CD4-positive, alpha-beta T cell treated with Interleukin-6 for 4 hours (primary cell): Measurements from ENCODE around the gene STX19.

Experiments
- DNase-seq: peaks from one replicate; pipeline ENCODE4 v3.0.0-alpha.2; 2020; ENCODE audit warnings: mixed read lengths

The STX19 gene

DNA sequence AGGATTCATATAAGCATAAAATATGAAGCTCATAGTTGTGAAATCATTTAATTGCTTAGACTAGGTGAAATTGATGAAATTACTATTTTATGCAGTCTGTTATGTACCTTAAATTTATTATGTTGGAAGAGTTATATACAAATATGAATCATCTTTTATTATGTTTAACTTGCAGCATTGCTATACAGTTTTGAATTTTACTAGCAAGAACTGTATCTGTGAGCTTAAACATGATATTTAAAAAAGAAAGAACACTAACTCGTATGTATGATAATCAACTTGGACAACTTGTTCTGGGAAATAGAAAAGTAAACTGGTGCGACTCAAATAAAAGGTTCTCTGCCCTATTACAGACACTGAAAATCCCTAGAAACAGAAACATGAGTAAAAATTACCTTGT is 1.8 kb downstream of the STX19 start:
- DNase-seq = no peak

DNA sequence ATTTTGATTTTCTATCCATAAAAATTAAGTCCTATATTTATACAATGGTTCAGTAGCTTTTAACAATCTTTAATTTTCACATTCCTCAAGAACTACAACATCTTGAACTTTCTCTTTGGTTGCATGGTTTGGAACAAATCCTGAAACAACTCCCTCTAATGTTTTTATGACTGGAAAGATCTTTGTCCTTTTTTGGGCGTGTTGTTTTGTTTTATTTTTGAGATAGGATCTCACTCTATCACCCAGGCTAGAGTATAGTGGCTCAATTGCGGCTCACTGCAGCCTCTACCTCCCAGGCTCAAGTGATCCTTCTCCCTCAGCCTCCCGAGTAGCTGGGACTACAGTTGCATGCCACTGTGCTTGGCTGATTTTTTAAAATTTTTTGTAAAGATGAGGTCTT is 4.0 kb downstream of the STX19 start:
- DNase-seq = no peak

DNA sequence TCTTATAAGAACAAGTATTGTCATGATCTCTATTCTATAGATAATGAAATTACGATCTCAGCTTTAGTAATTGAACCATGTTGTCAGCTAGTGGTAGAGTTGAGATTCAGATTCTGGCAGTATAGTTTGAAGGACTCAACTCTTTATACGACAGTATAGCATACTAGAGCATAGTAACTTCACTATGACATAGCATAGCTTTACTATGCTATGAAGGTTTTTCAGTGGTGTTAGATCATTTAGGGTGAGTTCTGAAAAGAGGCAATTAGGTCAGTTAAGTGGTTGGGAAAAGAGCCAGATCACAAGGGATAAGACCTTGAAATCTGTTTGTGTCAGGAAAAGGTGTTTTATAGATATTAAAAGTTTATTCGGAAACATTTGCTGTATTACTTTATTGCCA is 8.1 kb downstream of the STX19 start:
- DNase-seq = no peak

DNA sequence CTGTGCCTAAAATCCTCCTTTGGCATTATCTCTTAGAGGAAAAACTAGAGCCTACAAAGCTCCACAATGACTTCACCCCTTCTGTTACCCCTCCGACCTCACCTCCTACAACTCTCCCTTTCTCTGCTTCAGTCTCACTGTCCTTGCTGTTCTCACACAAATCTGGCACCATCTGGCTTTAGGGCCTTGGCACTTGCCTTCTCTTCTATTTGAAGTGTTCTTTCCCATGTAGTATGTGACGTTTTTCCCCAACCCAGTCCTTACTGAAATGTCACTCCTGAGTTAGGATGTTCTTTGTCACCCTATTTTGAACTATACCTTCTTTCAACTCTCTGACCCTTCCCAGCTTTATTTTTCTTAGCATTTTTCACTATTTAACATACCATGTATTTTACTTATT is 8.7 kb downstream of the STX19 start:
- no peak for DNase-seq

DNA sequence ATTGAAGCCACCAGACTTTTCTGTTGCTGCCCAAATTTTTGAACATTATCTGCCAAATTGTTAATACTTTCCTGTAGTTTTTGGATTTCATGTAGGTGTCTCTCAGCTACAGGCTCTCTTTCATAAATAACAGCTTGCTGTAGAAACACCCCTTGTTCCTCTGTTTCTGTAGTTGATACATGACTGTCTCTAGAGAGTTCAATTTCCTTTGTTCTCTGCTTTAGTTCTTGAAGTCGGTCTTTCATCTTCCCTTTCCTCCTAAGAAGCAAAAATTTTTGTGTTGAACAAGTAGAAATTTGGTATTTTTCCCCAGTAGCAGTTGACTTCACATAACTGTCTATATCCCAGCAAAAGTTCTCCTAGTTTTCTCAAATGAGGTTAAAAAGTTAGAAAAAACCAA is 13.4 kb downstream of the STX19 start:
- DNase-seq = no peak

DNA sequence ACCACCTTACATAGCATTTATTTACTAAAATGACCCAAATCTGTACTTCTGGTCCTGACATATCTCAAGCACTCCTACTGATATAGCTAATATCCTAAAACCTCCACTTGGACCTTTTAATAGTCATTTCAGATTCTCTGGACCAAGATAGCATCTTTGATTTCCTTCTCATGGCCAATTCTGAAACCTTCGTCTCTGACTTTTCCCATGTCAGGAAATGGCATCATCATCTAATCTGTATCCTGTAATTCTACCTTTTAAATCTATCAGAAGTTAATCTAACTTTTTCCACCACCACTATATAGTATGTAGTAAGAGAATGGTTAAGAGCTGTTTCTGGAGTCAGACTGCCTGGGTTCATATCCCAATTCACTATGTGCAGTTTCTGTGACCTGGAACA is 16.2 kb downstream of the STX19 start:
- DNase-seq = no peak

DNA sequence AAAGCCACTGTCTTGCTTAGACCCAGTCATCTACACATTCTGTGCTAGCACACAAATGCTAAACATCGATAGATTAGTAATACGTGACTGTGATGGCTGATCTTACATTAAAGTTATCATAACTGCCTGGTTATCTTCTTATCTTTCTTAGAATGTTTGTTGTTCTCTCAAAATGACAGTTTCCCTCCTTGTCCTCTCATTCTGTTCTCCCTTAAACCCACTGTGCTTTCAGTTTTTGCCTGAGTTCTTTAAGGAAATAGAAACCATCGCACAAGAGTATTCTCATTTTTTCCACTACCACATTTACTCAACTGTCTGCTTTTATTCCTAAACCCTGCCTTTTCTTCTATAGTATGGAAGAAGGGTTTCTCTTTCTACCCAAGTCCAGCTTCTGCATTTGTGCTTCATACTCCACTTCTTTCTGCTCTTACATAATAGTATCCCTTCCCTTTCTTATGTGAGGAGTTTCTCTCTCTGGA is 17.1 kb downstream of the STX19 start:
- no peak for DNase-seq

DNA sequence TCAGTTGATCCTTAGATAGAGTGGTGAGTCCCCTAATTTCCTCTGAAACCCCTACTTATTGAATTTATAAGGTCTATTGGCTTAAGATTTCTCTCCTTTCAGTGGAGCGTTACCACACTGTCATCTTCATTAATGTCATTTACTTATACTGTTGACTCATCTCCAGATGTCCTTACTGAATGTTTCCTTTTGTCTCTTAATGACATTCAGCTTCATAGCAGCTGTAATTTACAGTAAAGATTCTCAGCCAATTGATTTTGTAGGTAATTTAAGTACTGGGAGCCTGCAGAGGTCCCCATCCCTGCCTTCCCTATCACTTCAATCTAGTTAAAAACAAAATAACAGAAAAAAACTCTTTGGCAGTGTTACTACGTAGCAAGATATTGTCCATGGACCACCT is 18.8 kb downstream of the STX19 start:
- no peak for DNase-seq

DNA sequence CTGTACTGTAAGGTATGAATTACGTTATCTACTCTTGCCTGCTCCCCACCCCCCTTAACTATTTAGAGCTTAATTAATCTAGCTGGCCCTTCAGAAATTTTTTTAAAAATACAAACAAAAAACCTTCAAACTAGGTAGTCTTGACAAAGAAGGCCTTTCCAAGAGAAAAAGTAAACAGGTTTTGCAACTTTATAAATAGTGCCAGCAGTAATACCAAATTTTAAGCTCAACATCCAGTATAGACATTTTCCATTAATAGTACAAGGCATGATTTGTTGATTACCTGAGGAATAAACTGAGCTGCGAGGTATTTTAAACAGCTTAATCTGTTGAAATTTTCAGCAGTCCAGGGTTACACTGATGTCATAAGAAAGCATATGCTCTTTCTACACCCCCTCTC is 20.1 kb downstream of the STX19 start:
- DNase-seq = no peak

DNA sequence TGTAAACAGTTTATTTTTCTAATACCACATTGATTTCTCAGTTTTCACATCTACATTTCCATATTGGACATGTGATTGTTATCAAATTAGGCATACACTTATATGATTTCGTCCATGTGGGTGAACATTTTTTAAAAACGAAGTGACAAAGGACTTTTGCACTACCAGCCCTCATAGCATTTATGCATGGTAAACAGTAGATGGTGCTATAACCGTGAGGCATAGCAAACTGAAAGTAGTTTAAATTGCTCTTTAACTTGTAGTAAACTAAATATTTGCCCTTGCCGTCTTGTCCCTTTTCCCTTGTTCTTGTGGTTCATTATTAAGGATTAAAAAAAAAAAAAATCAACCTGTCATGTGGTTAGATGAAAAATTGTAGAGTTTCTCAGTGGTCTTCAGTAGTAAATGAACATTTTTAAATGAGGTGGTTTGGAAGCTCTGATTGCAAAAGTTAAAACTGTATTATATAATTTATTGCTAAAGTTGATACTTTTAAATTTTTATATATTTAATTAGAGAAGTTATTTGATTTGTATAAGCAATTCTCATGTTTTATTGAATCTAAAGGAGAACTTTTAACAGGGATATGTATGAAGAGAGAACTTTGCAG is 24.0 kb downstream of the STX19 start:
- peak; percentile 3 for DNase-seq

DNA sequence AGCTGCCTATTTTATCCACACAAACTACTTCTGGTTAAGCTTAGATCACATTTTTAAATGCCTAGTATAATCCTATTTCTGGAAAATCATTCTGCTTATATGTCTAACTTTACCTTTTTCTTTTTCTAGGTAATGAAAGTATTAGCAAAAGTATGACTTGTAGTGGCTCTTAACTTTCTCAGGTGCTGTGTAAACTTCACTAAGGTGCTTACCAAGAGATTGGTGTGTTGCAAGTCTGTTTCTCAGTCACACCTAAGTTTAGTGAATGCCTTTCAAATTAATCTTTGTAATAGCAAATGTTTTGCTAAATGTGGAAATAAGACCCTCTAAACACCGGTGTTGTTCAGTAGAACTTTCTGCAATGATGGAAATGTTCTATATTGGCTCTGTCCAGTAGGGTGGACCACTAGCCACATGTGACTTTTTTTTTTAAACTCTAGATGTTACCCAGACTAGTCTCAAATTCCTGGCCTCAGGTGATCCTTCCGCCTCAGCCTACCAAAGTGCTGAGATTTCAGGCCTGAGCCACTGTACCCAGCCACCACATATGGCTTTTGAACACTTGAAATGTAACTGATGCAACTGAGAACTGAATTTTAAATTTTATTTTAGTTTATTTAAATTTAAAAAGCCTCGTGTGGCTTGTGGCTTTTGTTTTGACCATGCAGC is 26.4 kb downstream of the STX19 start:
- no peak for DNase-seq

DNA sequence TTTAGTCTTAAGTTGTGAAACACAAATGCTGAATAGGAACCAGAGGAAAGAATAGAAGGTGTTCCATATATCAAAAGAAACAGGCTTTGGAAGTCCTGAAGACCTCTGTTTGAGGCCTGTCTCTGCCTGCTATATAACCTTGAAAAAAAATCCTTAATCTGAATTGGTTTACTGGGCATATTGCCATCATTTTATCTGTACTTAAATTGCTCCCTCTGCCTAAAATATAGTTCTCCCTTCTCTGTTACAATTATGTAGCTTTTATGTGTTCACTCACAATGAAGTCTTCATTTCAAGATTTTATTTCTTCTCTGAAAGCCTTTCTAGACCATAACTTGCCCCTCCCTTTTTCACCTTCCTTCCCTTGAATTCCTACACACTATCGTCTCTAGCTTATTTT is 27.2 kb downstream of the STX19 start:
- no peak for DNase-seq

DNA sequence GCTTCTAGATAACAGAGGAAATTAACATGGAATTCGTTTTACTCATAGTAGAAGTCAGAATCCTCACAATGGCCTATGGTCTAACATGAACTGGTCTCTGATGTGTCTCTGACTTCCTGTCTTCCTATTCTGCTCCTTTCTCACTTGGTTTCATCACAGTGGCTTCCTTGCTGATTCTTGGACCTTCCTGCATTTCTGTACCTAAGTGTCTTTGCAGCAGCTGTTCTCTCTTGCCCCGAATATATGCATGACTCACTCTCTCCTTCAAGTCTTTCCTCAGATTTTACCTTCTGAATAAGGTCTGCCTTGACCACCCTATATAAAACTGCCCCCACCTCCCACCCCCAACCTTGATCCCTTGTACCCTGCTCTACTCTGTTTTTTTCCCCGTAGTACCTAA is 34.3 kb downstream of the STX19 start:
- no peak for DNase-seq

DNA sequence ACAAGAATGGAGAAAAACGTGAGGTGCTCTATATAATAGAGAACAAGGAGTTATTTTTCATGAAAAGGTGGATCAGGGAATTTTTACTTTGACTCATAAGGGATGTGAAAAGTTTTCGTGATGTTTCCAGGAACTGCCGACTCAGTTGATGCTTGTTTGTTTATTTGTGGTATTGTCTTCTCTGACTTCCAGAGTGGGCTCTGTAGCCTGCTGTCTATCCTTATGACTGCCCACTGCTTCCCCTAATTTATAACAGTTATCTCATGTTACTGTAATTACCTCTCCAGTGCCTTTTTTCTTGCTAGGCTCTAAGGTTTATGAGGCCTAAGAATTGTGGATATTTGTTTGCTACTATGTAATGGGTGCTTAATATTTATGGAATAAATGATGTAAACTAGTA is 36.2 kb downstream of the STX19 start:
- no peak for DNase-seq

DNA sequence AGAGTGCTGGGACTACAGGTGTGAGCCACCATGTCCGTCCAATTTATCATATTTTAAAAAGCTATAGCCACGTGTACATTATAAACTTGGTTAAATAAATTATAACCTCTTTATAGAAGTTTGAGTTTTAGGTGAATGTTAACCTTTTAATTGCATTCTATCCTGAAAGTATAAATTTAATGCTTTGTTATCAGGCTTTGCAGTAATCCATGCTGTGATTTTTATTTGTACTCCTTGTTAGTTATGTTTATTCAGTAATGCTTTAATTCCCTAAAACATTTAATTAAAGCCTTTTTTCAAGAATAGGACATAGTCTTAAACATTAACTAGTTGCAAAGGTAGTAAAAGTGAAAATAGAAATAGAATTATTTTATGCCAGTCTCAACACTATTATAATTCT is 36.8 kb downstream of the STX19 start:
- DNase-seq = no peak

DNA sequence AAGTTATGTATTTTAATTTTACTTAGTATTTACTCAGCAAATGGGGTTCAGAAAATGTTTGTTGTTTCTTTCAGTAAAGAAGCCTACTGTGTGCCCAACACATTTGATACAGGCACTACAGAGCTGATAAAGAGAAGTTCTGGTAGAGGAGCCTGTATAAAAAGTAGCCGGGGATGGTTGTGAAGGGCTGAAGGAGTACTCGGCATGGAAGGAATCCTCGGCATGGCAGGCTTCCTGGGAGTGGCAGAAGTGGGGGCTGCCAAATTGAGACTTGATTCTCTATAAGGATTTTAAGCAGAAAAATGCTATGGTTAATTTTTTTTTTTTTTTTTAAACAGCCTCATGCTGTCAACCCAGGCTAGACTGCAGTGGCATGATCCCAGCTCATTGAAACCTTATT is 39.2 kb downstream of the STX19 start:
- no peak for DNase-seq

DNA sequence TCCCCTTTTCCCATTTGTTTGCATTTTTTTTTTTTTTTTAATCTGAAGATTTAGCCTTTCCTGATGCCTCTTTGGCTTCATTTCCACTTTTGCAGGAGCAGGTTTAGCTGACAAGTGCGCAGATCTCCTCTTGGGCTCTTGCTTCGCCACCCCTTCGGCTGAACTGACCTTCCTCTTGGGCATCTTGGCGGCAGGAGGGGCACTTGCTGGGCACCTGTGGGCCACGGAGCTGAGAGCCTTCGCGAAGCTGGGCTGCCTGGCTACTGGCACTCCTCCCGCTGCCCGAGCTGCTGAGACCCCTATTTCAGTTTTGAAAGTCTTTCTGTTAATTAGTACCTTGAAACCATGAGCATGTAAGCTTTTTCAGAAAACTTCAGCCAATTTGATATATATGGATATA is 39.6 kb downstream of the STX19 start:
- DNase-seq = no peak

DNA sequence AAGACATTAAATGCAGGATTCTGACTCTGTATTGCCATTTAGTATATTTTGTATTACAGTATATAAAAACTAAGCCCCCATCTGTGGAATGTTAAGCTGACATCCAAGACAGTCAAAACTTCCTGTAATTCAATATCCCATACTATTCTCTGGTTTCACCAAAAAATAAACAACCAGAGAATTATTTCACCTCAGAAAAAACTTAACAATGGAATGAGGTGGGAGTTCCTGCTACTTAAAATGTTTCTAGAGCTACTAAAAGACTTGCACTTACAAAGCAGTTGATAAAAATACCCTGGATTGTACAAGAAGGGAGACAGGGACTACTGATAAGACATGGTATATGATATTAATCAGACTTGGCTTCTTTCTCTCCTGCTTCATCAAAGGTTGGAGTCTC is 40.1 kb downstream of the STX19 start:
- DNase-seq = no peak

DNA sequence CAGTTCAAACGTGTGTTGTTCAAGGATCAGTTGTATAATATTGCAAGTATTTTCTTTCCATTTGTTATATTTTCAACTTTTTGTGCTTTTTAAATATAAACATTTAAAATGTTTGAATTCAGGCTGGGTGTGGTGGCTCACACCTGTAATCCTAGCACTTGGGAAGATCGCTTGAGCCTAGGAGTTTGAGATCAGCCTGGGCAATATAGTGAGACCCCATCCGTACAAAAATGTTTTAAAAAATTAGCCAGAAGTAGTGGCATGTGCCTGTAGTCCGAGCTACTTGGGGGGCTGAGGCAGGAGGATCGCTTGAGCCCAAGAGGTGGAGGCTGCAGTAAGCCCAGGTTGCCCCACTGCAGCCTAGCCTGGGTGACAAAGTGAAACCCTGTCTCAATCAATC is 43.8 kb downstream of the STX19 start:
- DNase-seq = no peak

DNA sequence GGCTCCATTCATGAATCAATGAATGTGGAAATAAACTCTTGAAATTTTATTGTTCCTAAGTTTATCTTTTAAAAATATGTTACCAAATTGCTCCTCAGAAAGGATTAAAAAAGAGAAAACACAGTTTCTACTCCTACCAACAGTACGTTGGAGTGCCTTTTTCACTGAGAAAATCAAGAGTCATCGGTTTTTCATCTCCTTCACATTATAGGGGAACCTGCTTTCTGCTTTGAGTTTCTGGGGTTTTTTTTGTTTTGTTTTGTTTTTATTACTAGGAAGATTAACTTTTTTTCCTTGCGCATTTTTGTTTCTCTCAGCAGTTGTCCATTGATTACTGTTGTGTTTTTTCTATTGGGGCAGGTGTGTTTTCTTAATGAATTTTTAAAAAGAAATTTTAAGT is 45.0 kb downstream of the STX19 start:
- no peak for DNase-seq

DNA sequence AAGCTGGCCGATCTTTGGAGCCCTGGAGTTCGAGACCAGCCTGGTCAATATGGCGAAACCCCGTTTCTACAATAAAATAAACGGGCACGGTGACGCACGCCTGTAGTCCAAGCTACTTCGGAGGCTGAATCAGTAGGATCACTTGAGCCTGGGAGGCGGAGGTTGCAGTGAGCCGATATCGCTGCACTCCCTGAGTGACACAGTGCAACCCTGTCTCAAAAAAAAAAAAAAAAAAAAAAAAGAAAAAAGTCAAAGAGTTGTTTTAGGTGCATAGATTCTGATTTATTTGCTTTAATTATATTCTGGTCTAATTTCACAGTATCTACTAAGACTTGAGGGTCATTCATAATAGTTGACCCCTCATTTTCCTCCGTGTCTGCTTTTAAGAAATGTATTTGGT is 46.7 kb downstream of the STX19 start:
- DNase-seq = no peak

DNA sequence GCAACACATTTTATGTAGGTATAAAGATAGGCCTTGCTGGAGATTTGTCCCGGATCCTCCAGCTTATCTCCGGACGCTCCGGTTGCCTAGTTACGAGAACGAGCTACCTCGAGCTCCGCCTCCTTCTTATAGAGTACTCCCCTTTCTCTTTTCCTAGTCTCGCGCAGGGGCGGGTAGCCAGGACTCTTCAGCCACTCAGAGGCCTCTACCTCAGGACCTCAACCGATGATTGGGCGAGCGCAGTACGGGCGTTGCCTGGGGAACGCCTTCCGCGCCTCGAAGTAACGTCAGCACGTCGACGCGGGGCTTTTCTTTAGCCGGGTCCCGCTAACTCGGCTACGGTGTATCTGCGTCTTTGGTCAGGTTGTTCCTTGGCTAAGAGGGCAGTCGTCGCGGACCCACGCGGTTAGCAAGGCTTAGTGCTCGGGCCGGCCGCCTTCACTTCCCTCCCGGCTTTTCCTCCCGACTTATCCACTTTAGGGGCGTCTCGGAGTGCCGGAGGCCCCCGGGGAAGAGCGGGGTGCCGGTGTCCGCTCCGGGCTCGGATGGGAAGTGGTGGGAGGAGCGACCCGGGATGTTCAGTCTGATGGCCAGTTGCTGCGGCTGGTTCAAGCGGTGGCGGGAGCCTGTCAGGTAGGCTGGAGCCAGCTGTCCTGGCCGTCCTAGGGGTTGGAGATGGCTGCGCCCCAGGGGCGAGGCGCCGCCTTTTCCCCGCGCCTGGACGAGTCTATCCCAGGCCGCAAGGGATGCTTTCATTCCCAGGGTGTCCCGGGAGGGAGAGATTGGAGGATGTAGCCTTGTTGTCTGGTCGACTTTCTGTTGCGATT is 48.3 kb downstream of the STX19 start, which contains the start of gene ARL13B:
ARL13B (plus strand) TSS at position 306 of the 827 bp plus-strand sequence; CDS start at position 575, 269 bp downstream.
- DNase-seq = peak; percentile 93

DNA sequence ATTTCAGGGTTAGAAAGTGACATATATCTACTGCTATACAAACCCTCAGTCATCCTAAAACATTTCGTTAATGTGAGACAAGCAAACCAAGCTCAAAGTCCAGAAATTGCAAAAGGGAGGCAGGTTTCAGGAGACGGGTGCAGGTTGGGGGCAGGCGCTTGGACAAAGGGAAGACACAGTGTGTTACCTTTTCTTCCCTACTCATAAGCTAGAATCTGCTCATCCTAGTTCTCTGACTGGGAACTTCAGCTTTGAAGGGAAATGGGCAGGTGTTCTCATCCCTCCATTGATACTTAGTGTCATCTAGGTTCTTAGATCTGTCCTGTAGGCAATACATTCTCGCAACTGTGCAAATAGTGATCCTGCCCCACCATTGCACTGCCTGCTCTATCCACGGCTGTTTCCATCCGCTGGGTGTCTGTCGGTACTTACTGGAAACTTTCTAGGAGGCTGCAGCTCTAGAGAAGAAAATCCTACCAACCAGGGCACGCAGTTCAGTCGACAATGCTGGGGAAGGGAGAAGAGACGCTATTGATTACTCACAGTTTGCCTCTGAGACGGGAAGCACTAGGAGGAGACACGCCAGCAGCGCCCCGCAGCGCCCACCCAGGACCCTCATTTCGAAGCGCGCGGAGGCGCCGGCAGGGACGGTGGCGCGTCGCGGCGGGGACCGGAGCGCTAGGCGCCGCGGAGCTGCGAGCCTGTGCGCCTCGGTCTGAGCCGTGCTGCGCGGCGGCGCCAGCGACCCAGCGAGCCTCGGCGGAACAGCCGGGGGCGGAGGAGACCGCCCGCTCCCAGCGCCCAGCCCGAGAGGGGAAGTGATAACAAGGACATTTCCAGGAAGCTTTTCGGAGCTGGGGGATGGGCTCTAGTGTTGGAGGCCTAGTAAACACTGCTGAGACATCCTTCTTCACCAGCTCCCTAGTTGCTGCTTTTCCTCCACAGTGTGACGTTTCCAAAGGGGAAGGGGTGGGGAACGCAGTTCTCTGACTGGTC is 55.0 kb downstream of the STX19 start, which contains the start of gene PROS1:
PROS1 (minus strand) TSS at position 766 of the 996 bp plus-strand sequence; CDS start at position 619, 147 bp downstream.
- DNase-seq = peak; percentile 54
